Heart left ventricle (tissue), 16 donors: Measurements from ENCODE around the gene PREX1. TPM values are rescaled to one million over a fixed set of nuclear protein-coding genes. Genes with fewer than 3 reads are reported as not detected.

ENCODE experiments used
- ATAC-seq, 4 donors: fragments of 200-7000 bp; cut with Tn5 transposase; one replicate each; pipeline ENCODE4 v1.9.1; 2020 to 2022; ENCODE audit warnings: moderate library complexity in 4 of 4, mild to moderate bottlenecking in 3 of 4, moderate number of reproducible peaks in 1 of 4
- DNase-seq, 5 donors: peaks; one replicate each; pipeline ENCODE4 v3.0.0-alpha.2; 2020
- H3K27ac ChIP-seq, 12 donors: fragments of 200-600 bp; sonication (generic) in 4 of 12; one replicate each; pipeline versions ENCODE4 v1.5.0 to v1.8.0; 2016 to 2022; ENCODE audit warnings: mild to moderate bottlenecking in 2 of 12
- H3K27me3 ChIP-seq, 9 donors: fragments of 200-600 bp; sonication (generic) in 2 of 9; one replicate each; pipeline versions ENCODE4 v1.5.1 to v1.8.0; 2016 to 2022; ENCODE audit warnings: mild to moderate bottlenecking in 3 of 9
- H3K36me3 ChIP-seq, 9 donors: fragments of 200-600 bp; sonication (generic) in 2 of 9; one replicate each; pipeline versions ENCODE4 v1.5.0 to v1.8.0; 2018 to 2022; ENCODE audit warnings: mild to moderate bottlenecking in 2 of 9
- H3K4me1 ChIP-seq, 12 donors: fragments of 200-600 bp; sonication (generic) in 4 of 12; one replicate each; pipeline versions ENCODE4 v1.5.0 to v1.8.0; 2016 to 2022; ENCODE audit warnings: mild to moderate bottlenecking in 3 of 12
- H3K4me3 ChIP-seq, 12 donors: fragments of 200-600 bp; sonication (generic) in 4 of 12; one replicate each; pipeline versions ENCODE4 v1.5.0 to v1.8.0; 2017 to 2022; ENCODE audit warnings: mild to moderate bottlenecking in 9 of 12, moderate library complexity in 4 of 12
- H3K9me3 ChIP-seq, 12 donors: fragments of 200-600 bp; sonication (generic) in 4 of 12; one replicate each; pipeline versions ENCODE4 v1.5.0 to v1.8.0; 2016 to 2022; ENCODE audit warnings: mild to moderate bottlenecking in 1 of 12
- POLR2A ChIP-seq, 2 donors: fragments of 450-650 bp; IDR thresholded peaks; one replicate each; pipeline ENCODE4 v1.6.1; 2017; ENCODE audit warnings: antibody characterized with exemption in 2 of 2, mild to moderate bottlenecking in 2 of 2, moderate library complexity in 2 of 2
- WGBS, 4 donors: extraction: QIAGEN DNeasy Blood & Tissue Kit in 2 of 4; methylation state at CpG; one replicate each; pipeline versions ENCODE4 v1.1.5 to v1.1.7; 2013 to 2018; 5-methylcytosine and 5-hydroxymethylcytosine counted together
- intact Hi-C, 10 donors: fragments of 100-400 bp; cut with DNase I; formaldehyde crosslinking; loops; one replicate each; pipeline versions ENCODE4 v1.11.1 to v1.14.2; 2022
- polyA plus RNA-seq, 2 donors: library from polyadenylated mRNA; stranded (reverse); fragments of 200-250 nt; gene quantifications; one replicate each; pipeline ENCODE4 v1.2.3, GENCODE V29; 2013
- total RNA-seq, 9 donors: library from RNA; depleted of rRNA in 2 of 9; stranded (reverse); fragments of >200 nt in 2 of 9; fragmentation: NEBNext Ultra II Directional in 3 of 9; extraction: Animal tissue kit (Norgen Biotek cat#: 25700) in 3 of 9; gene quantifications; one replicate each; pipeline versions ENCODE4 v1.1.0 to v1.2.4, GENCODE V29; 2016 to 2023
- TF ChIP-seq, protein P1 (sequence below), 12 donors: fragments of 200-600 bp; sonication (generic) in 4 of 12; IDR thresholded peaks; one replicate each; pipeline versions ENCODE4 v1.5.0 to v1.8.0; 2018 to 2022; ENCODE audit warnings: antibody characterized with exemption in 12 of 12, mild to moderate bottlenecking in 5 of 12
- donor health status: ischemic (EF 13 %, LVEDD 7.1; RV severe dilation, severe dysfunction).
- donor health status: healthy with polysubstance abuse.
- donor health status: DM: no; HTN: yes; CAD: no.
- donor health status: DM: no; HTN: no; CAD: no.
- donor health status: ischemic (EF 25% LVEDD 6.9; RV normal size, moderate dysfunction).
- donor health status: ischemic (EF 25% LVEDD 5.7; RV mildly dilated, moderate dysfunction).
- donor health status: healthy.
- donor health status: DM: yes; HTN: yes; CAD: no.
- donor health status: ischemic (EF 35%, LVEDD 5.7; RV mildly dilated, moderate dysfunction).
- donor health status: nonischemic (EF 11% LVEDD 7.7; RV severe dilation, severe dysfunction).
- donor health status: DM: yes; HTN: yes; CAD: no.
- donor health status: PGD.
- donor health status: ischemic (EF 29% LVEDD 5.4; RV normal size, mild dysfunction).
- donor health status: nonischemic (EF 23%, LVEDD 6.1; RV moderate dilation, normal function).

Gene PREX1
- total and polyA plus RNA-seq, 11 donors: 7.2 to 41.5 (median 11.9) TPM

DNA sequence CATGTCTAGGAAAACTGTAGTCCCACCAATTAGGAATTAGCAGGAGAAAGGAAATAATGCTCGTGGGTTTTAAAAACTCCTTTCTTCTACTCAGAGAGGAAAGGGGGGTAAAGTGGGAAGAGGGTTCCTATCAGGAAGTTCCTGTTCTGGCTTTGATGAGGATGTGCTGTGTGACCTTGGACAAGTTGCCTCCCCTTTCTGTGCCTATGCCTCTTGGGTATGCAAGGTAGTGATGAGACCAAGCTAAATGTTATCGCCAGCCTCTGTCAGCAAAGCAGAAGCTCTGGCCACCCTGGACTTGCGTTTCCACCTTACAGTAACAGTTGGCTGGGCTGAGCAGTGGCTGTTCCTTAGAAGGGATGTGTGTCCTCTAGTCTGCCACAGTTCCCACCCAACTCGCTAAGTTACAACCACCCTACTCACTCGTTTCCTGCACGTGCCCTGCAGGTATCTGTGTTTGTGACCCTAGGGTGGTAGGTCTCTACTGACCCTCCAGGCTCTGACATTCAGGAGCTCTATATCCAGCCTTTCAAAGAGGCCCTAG is 110.0 kb downstream of the PREX1 start:
- Histone ChIP-seq H3K4me1 (peaks cover 0 to 98% (median 7%) of the 10 kb centered on the region in 12 donors), H3K27ac (peak overlapping the region in 1 of 12 donors; percentile 80), H3K4me3 (no peak overlapping the region), H3K9me3 (peaks cover 0 to 7% (median 0%) of the 10 kb centered on the region in 12 donors), H3K27me3 (no peaks in the 10 kb centered on the region), H3K36me3 (no peaks in the 10 kb centered on the region)
- DNase-seq: no peak
- ATAC-seq: no peak
- 72 to 82% (median 77%) methylated on average over 6 of the region's 6 CpGs for WGBS, 4 donors
- intact Hi-C loops: no loop called here
- no peak for TF ChIP-seq POLR2A (IDR thresholded peaks at IDR 0.05)
- TF ChIP-seq, protein P1, sequence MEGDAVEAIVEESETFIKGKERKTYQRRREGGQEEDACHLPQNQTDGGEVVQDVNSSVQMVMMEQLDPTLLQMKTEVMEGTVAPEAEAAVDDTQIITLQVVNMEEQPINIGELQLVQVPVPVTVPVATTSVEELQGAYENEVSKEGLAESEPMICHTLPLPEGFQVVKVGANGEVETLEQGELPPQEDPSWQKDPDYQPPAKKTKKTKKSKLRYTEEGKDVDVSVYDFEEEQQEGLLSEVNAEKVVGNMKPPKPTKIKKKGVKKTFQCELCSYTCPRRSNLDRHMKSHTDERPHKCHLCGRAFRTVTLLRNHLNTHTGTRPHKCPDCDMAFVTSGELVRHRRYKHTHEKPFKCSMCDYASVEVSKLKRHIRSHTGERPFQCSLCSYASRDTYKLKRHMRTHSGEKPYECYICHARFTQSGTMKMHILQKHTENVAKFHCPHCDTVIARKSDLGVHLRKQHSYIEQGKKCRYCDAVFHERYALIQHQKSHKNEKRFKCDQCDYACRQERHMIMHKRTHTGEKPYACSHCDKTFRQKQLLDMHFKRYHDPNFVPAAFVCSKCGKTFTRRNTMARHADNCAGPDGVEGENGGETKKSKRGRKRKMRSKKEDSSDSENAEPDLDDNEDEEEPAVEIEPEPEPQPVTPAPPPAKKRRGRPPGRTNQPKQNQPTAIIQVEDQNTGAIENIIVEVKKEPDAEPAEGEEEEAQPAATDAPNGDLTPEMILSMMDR (IDR thresholded peaks at IDR 0.05): no peak

DNA sequence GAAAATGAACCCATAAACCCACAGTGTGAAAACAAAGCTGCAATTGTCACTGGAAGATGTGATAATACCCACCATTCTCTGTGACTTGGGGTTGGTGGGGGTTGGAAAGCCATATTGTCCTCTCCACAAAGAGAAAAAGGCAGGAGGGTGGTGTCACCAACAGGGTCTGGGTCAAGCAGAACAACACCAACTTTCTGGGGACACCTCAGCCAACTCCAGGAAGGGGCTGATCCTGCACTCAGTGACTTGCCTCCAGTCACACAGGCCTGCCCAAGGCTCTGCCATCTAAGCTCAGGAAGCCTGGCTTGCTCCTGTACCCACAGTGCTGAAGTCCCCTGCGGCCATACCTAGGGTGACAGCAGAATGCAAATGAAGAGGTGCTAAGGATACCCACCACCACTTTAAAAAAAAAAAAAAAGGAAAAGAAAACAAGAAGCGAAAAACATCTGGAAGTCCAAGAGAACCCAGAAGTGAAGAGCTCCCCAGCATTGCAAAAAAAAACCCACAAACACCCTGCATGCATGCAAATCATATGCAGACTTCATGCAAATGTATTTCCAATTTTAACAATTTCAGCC is 110.6 kb downstream of the PREX1 start:
- DNase-seq (no peak), ATAC-seq (no peak)
- intact Hi-C loops: no loop called here
- Histone ChIP-seq H3K9me3 (peaks cover 0 to 7% (median 0%) of the 10 kb centered on the region in 12 donors), H3K36me3 (no peaks in the 10 kb centered on the region), H3K27ac (peak overlapping the region in 1 of 12 donors; percentile 80), H3K4me1 (peaks cover 0 to 98% (median 2%) of the 10 kb centered on the region in 12 donors), H3K27me3 (no peaks in the 10 kb centered on the region), H3K4me3 (no peak overlapping the region)
- TF ChIP-seq, protein P1 (IDR thresholded peaks at IDR 0.05): no peak
- no peak for TF ChIP-seq POLR2A (IDR thresholded peaks at IDR 0.05)
- 90 to 93% (median 92%) methylated on average over 2 of the region's 2 CpGs for WGBS, 4 donors

- Histone ChIP-seq H3K4me1 (peaks cover 0 to 98% (median 0%) of the 10 kb centered on the region in 12 donors), H3K27me3 (no peaks in the 10 kb centered on the region), H3K4me3 (peak overlapping the region in 1 of 12 donors; percentile 12), H3K36me3 (no peaks in the 10 kb centered on the region), H3K27ac (peak overlapping the region in 1 of 12 donors; percentile 80), H3K9me3 (peaks cover 0 to 7% (median 0%) of the 10 kb centered on the region in 12 donors)
- WGBS, 4 donors: 82 to 94% (median 94%) methylated on average over 7 of the region's 7 CpGs
- no peak for ATAC-seq
- intact Hi-C loops: no loop called here
- TF ChIP-seq POLR2A (IDR thresholded peaks at IDR 0.05): no peak
- TF ChIP-seq, protein P1 (IDR thresholded peaks at IDR 0.05): no peak
- no peak for DNase-seq
Observed at GRCh38 chr20:48716541-48716940, 111.3 kb downstream of the PREX1 start.

GRCh38 chr20:48716086-48716485 is 111.7 kb downstream of the PREX1 start:
- 83 to 92% (median 87%) methylated on average over 11 to 13 of the region's 13 CpGs for WGBS, 4 donors
- Histone ChIP-seq H3K4me3 (peak overlapping the region in 1 of 12 donors; percentile 12), H3K27ac (peak overlapping the region in 1 of 12 donors; percentile 80), H3K9me3 (peaks cover 0 to 7% (median 0%) of the 10 kb centered on the region in 12 donors), H3K4me1 (peaks cover 0 to 98% (median 0%) of the 10 kb centered on the region in 12 donors), H3K27me3 (no peaks in the 10 kb centered on the region), H3K36me3 (no peaks in the 10 kb centered on the region)
- ATAC-seq (no peak), DNase-seq (no peak)
- intact Hi-C loops: no loop called here
- TF ChIP-seq POLR2A (IDR thresholded peaks at IDR 0.05): no peak
- TF ChIP-seq, protein P1 (IDR thresholded peaks at IDR 0.05): no peak
